Activated CD8-positive, alpha-beta memory T cell treated with anti-CD3 and anti-CD28 coated beads, Interleukin-2, amount 50 U/mL, for 48 hours (primary cell): Measurements from ENCODE around the gene FLNC.
A peak's percentile ranks its signal among the peaks of the same experiment; 100 is the strongest.

Source experiments
- DNase-seq: peaks from one replicate; pipeline ENCODE4 v3.0.0-alpha.2; 2020

Gene FLNC

GRCh38 chr7:128848289-128849155 is 18.3 kb downstream of the FLNC start:
- DNase-seq: no peak

GRCh38 chr7:128849156-128849515 is 18.9 kb downstream of the FLNC start:
- no peak for DNase-seq

DNA sequence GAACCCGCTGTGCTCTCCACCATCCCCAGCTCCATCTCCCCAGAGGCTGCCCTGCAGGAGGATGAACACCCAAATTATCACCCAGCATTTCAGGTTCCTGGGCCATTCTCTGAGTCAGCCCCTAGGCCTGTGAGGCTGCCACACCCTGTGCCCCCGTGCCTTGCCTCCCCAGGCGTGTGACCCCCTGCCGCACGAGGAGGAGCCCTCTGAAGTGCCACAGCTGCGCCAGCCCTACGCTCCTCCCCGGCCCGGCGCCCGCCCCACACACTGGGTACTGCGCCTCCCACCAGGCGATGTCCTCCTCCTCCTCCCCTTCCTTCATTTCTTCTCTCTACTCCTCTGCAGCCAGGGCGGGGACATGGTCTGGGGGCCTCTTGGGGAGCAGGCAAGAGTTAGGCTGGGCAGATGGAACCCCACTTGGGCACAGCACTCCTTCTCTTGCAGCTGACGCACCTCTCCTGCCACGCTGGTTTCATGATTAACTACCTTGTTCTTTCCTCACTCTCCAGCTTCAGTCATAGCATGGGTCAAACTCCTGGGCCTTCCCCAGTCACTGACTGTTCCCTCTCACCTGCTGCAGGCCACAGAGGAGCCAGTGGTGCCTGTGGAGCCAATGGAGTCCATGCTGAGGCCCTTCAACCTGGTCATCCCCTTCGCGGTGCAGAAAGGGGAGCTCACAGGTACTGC is 19.7 kb downstream of the FLNC start:
- no peak for DNase-seq

- no peak for DNase-seq
These were observed 22.5 kb downstream of the FLNC start for GRCh38 chr7:128852537-128853254.

DNA sequence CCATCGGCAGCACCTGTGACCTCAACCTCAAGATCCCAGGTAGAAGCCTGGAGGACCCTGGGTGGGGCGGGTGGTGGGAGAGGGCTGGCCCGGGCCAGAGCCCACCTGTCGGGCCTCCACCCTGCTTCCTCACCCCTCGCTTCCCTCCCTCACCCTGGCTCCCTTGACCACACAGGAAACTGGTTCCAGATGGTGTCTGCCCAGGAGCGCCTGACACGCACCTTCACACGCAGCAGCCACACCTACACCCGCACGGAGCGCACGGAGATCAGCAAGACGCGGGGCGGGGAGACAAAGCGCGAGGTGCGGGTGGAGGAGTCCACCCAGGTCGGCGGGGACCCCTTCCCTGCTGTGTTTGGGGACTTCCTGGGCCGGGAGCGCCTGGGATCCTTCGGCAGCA is 23.6 kb downstream of the FLNC start:
- no peak for DNase-seq

GRCh38 chr7:128854396-128854795 is 24.2 kb downstream of the FLNC start:
- DNase-seq: no peak

- DNase-seq: no peak
These were observed 25.4 kb downstream of the FLNC start for GRCh38 chr7:128855559-128855958.

GRCh38 chr7:128856001-128856718 is 26.0 kb downstream of the FLNC start:
- DNase-seq: no peak

GRCh38 chr7:128858380-128859231 is 28.4 kb downstream of the FLNC start:
- no peak for DNase-seq

DNA sequence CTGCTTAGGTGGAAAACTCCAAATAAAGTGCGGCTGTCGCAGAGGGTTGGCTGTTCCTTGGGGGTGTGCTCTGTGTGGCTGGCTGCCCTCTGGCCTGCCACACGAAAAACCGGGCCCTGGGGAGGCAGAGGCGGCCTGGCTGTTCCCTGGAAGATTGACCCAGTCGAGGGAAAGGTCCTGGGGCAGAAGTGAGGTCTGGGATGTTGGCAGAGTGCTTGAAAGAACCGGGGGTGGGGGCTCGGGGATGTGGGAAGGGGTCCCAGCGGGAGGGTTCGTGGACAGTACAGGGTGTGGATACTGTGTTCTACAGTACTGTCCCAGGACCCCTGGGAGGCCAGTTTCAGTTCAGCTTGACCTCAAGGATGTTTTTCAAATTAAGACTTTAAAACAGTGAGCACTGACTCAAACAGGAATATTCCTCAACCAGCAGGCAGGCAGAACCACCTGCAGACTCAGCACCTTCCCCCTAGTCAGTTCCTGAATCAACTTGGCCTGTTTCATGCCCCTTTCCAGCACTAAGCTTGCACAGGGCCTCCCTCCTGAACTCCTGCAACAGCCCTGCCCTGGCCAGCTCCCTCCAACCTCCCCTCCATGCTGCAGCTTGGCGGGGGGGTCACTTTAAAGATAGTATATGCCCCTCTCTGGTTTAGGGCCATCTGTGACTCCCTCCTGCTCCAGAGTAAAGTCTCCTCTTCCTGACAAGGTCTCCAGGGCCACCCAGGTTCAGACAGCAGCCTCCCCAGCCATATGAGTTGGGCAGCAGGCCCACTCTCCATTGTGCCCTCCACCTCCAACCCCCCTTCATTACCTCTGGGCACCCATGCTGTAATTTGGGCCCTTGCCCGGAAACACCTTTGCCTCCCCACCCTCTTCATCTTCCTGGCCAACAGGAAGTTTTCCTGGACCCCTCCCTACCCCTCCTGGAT is 29.3 kb downstream of the FLNC start:
- DNase-seq: no peak

GRCh38 chr7:128860158-128861073 is 30.2 kb downstream of the FLNC start:
- no peak for DNase-seq

DNA sequence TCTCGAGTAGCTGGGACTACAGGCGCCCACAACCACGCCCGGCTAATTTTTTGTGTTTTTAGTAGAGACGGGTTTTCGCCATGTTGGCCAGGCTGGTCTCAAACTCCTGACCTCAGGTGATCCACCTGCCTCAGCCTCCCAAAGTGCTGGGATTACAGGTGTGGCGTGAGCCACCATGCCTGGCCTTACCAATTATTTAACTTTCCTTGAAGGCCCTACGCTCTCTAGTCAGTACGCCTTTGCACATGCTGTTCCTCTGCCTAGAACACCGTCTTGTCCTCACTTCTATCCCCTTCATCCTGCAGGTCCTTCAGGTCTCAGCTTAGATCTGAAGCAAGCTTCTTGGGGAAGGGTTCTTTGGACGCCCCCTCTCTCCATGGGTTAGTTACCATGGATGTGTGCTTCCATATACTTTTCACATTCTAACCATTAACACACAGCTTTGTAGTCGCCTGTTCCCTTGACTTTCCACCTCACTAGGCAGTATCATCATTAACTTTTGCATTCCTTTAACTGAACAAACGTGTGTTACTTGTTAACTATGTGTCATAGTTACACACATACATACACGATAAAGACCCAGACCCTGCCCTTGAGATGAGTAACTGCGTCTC is 31.9 kb downstream of the FLNC start:
- DNase-seq: no peak

- peak; percentile 100 for DNase-seq
These were observed 32.6 kb downstream of the FLNC start, which contains the start of gene ATP6V1F for GRCh38 chr7:128862571-128863432. Gene ATP6V1F (plus strand): TSS chr7:128862856. CDS start chr7:128862905, 49 bp downstream.

GRCh38 chr7:128863433-128863989 is 33.3 kb downstream of the FLNC start:
- DNase-seq: peak; percentile 68

DNA sequence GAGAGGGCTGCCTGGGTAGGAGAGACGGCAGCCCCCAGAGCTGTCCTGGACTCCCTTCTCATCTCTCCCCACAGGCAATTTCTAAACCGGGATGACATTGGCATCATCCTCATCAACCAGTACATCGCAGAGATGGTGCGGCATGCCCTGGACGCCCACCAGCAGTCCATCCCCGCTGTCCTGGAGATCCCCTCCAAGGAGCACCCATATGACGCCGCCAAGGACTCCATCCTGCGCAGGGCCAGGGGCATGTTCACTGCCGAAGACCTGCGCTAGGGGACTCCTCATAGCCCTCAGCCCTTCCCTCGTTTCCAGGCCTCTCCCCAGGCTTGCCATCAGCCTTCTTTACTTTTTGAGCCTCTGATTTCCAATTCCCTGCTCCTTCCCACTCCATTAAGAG is 35.1 kb downstream of the FLNC start:
- DNase-seq: no peak

- no peak for DNase-seq
These were observed 36.0 kb downstream of the FLNC start for GRCh38 chr7:128865996-128866877.

DNA sequence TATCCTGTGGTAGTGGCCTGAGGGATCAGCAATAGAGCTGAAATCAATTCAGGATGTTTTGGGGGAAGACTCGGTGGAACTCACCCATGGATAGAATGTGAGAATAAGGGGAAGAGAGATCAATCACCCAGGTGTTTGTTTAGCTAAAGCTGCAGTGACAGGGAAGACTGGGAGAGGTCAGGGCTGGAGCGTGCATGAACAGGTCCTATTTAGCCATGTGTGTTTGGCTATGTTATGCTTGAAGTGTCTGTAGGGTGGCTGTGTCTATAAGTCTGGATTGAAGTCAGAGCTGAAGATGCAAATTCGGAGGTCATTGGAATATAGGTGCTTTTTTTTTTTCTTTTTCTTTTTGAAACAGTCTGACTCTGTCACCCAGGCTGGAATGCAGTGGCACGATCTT is 37.0 kb downstream of the FLNC start:
- no peak for DNase-seq
